ENCODE data around the gene NAALADL2.

Gene NAALADL2

DNA sequence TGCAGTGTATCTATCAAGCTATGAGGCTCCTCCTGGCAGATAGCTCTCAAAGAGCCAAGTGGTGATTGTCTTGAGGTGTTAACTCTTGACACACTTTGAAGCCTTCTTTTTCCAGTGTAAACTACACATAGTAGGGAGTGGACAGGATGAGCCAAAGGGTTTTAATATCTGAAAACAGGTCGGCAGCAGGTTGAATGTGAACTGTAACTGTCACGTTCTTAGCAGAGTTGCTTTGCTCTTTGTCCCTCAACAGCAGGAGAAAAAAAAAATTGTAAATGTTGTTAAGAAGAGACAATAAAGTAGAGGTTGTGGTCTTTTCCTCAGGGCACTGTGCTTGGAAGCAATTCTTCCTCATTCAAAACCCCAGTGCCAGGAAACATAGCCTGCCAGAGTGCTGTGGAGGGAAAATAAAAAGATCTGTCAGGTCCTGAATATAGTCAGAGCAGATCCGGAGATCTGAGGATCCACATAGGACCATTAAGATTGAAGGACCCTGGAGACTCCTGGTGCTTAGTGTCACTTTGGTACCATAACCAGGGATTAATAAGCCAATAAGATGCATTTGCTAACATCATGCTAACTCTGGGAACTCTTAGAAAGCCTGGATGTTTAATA lies 229.7 kb downstream of the NAALADL2 start:
- no peaks in the 10 kb centered on the region for H3K36me3 ChIP-seq (ENCODE audit: control insufficient read depth, insufficient read depth, low read length)
- H3K27me3 ChIP-seq (ENCODE audit: control insufficient read depth, insufficient read depth, low read length, poor library complexity, severe bottlenecking): no peaks in the 10 kb centered on the region
- H3K9me3 ChIP-seq (ENCODE audit: control insufficient read depth, low read length): no peaks in the 10 kb centered on the region
- no peak overlapping the region for H3K4me3 ChIP-seq (ENCODE audit: insufficient read depth, low read depth, low read length)
- WGBS, 2 experiments: 87 to 93% methylated on average over 3 of the region's 3 CpGs
- H3K27ac ChIP-seq (ENCODE audit: insufficient read depth, low read depth, low read length, poor library complexity, severe bottlenecking): no peak overlapping the region
- no peaks in the 10 kb centered on the region for H3K4me1 ChIP-seq (ENCODE audit: control insufficient read depth, insufficient read depth, low read length)

GRCh38 chr3:175091426-175092114 lies 232.4 kb downstream of the NAALADL2 start:
- WGBS, 2 experiments: 82 to 83% methylated on average over 1 to 3 of the region's 7 CpGs
- Histone ChIP-seq H3K4me3 (ENCODE audit: insufficient read depth, low read depth, low read length) (no peak overlapping the region), H3K36me3 (ENCODE audit: control insufficient read depth, insufficient read depth, low read length) (no peaks in the 10 kb centered on the region), H3K9me3 (ENCODE audit: control insufficient read depth, low read length) (no peaks in the 10 kb centered on the region), H3K27ac (ENCODE audit: insufficient read depth, low read depth, low read length, poor library complexity, severe bottlenecking) (no peak overlapping the region), H3K27me3 (ENCODE audit: control insufficient read depth, insufficient read depth, low read length, poor library complexity, severe bottlenecking) (no peaks in the 10 kb centered on the region), H3K4me1 (ENCODE audit: control insufficient read depth, insufficient read depth, low read length) (no peaks in the 10 kb centered on the region)

DNA sequence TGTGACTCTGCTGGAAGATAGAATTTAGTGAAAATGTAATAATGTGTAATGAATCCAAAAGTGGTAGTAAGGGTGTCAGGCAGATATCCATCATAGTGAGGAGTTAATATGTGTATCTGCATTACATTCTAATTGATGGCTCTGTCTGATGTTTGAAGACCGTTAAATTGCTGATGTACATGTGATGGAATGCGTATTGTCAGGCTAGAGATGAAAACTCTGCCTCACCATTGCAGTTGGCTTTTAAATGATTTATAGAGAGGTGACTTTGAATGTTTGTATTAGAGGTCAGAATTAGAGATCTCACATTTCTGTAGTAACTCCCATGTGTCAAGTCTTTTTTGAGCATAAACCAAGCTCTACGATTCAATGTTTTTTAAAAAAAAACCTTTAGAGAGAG lies 234.6 kb downstream of the NAALADL2 start:
- Histone ChIP-seq H3K9me3 (ENCODE audit: control insufficient read depth, low read length) (no peaks in the 10 kb centered on the region), H3K4me1 (ENCODE audit: control insufficient read depth, insufficient read depth, low read length) (no peaks in the 10 kb centered on the region), H3K27me3 (ENCODE audit: control insufficient read depth, insufficient read depth, low read length, poor library complexity, severe bottlenecking) (no peaks in the 10 kb centered on the region), H3K27ac (ENCODE audit: insufficient read depth, low read depth, low read length, poor library complexity, severe bottlenecking) (no peak overlapping the region), H3K36me3 (ENCODE audit: control insufficient read depth, insufficient read depth, low read length) (no peaks in the 10 kb centered on the region), H3K4me3 (ENCODE audit: insufficient read depth, low read depth, low read length) (no peak overlapping the region)
- 94% methylated on average over 3 of the region's 3 CpGs for WGBS, 2 experiments

DNA sequence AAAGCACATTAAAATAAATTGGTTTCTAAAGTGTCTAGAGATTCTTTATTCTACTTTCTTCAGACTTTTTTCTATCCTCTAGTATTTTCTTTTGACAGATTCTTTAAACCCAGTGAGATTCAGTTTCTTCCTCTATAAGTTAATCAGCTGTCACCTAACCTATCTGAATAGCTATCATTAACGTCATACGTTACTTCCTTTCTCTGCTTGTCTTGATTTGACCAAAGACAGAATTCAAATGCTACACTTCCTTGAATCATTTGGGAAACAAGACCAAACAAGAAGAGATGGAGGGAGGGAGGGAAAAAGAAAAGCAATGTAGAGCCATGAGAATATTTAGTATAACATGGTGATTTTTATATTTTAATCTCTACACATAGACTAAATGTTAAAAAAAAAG lies 235.2 kb downstream of the NAALADL2 start:
- Histone ChIP-seq H3K27ac (ENCODE audit: insufficient read depth, low read depth, low read length, poor library complexity, severe bottlenecking) (no peak overlapping the region), H3K9me3 (ENCODE audit: control insufficient read depth, low read length) (no peaks in the 10 kb centered on the region), H3K4me1 (ENCODE audit: control insufficient read depth, insufficient read depth, low read length) (no peaks in the 10 kb centered on the region), H3K36me3 (ENCODE audit: control insufficient read depth, insufficient read depth, low read length) (no peaks in the 10 kb centered on the region), H3K4me3 (ENCODE audit: insufficient read depth, low read depth, low read length) (no peak overlapping the region), H3K27me3 (ENCODE audit: control insufficient read depth, insufficient read depth, low read length, poor library complexity, severe bottlenecking) (no peaks in the 10 kb centered on the region)
- 92 to 97% methylated on average over 2 of the region's 2 CpGs for WGBS, 2 experiments

- 83 to 94% methylated on average over 1 of the region's 1 CpG for WGBS, 2 experiments
- no peaks in the 10 kb centered on the region for H3K9me3 ChIP-seq (ENCODE audit: control insufficient read depth, low read length)
- no peaks in the 10 kb centered on the region for H3K27me3 ChIP-seq (ENCODE audit: control insufficient read depth, insufficient read depth, low read length, poor library complexity, severe bottlenecking)
- no peaks in the 10 kb centered on the region for H3K4me1 ChIP-seq (ENCODE audit: control insufficient read depth, insufficient read depth, low read length)
- no peak overlapping the region for H3K27ac ChIP-seq (ENCODE audit: insufficient read depth, low read depth, low read length, poor library complexity, severe bottlenecking)
- no peaks in the 10 kb centered on the region for H3K36me3 ChIP-seq (ENCODE audit: control insufficient read depth, insufficient read depth, low read length)
- H3K4me3 ChIP-seq (ENCODE audit: insufficient read depth, low read depth, low read length): no peak overlapping the region
Observed at GRCh38 chr3:175098644-175099043, 239.5 kb downstream of the NAALADL2 start.

DNA sequence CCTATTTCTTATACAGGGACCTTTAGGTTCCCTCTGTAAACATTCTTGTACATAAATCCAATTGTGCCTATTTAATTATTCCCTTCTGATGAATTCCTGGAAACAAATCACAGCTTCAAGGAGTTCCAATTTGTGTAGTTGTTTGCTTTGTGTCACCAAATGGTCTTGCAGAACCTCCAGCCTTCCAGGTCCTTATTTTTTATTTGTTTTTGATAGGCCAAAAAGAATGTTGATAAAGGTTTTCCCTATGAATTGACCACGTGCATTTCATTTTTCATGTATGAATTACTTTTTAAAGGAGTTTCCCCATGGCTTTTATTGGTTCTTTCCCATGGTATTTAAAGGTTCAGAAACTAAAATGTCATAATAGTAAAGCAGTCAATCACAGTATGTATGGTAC lies 243.0 kb downstream of the NAALADL2 start:
- 70 to 83% methylated on average over 1 of the region's 1 CpG for WGBS, 2 experiments
- Histone ChIP-seq H3K36me3 (ENCODE audit: control insufficient read depth, insufficient read depth, low read length) (no peaks in the 10 kb centered on the region), H3K4me1 (ENCODE audit: control insufficient read depth, insufficient read depth, low read length) (no peaks in the 10 kb centered on the region), H3K27ac (ENCODE audit: insufficient read depth, low read depth, low read length, poor library complexity, severe bottlenecking) (no peak overlapping the region), H3K4me3 (ENCODE audit: insufficient read depth, low read depth, low read length) (no peak overlapping the region), H3K27me3 (ENCODE audit: control insufficient read depth, insufficient read depth, low read length, poor library complexity, severe bottlenecking) (no peaks in the 10 kb centered on the region), H3K9me3 (ENCODE audit: control insufficient read depth, low read length) (no peaks in the 10 kb centered on the region)

- Histone ChIP-seq H3K27ac (ENCODE audit: insufficient read depth, low read depth, low read length, poor library complexity, severe bottlenecking) (no peak overlapping the region), H3K9me3 (ENCODE audit: control insufficient read depth, low read length) (no peaks in the 10 kb centered on the region), H3K4me1 (ENCODE audit: control insufficient read depth, insufficient read depth, low read length) (no peaks in the 10 kb centered on the region), H3K27me3 (ENCODE audit: control insufficient read depth, insufficient read depth, low read length, poor library complexity, severe bottlenecking) (no peaks in the 10 kb centered on the region), H3K36me3 (ENCODE audit: control insufficient read depth, insufficient read depth, low read length) (no peaks in the 10 kb centered on the region), H3K4me3 (ENCODE audit: insufficient read depth, low read depth, low read length) (no peak overlapping the region)
Observed at GRCh38 chr3:175103298-175103697, 244.2 kb downstream of the NAALADL2 start.

- Histone ChIP-seq H3K4me1 (ENCODE audit: control insufficient read depth, insufficient read depth, low read length) (no peaks in the 10 kb centered on the region), H3K27ac (ENCODE audit: insufficient read depth, low read depth, low read length, poor library complexity, severe bottlenecking) (no peak overlapping the region), H3K36me3 (ENCODE audit: control insufficient read depth, insufficient read depth, low read length) (no peaks in the 10 kb centered on the region), H3K27me3 (ENCODE audit: control insufficient read depth, insufficient read depth, low read length, poor library complexity, severe bottlenecking) (no peaks in the 10 kb centered on the region), H3K9me3 (ENCODE audit: control insufficient read depth, low read length) (no peaks in the 10 kb centered on the region), H3K4me3 (ENCODE audit: insufficient read depth, low read depth, low read length) (no peak overlapping the region)
Observed at GRCh38 chr3:175105066-175105465, 245.9 kb downstream of the NAALADL2 start.

DNA sequence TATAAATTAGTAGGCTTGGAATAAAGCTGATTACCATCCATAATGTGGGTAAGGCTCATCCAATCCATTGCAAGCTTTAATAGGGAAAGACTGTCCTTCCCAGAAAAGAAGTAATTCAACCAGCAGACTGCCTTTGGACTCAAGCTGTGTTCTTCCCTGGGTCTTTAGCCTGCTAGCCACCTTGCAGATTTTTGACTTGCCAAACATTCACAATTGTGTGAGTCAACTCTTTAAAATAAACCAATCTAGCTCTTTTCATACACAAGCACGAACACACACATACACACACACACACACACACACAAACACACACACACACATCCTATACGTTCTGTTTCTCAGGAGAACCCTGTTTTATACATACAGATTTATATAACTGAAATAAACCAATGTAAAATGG lies 248.1 kb downstream of the NAALADL2 start:
- Histone ChIP-seq H3K4me3 (ENCODE audit: insufficient read depth, low read depth, low read length) (no peak overlapping the region), H3K4me1 (ENCODE audit: control insufficient read depth, insufficient read depth, low read length) (no peaks in the 10 kb centered on the region), H3K27me3 (ENCODE audit: control insufficient read depth, insufficient read depth, low read length, poor library complexity, severe bottlenecking) (no peaks in the 10 kb centered on the region), H3K36me3 (ENCODE audit: control insufficient read depth, insufficient read depth, low read length) (no peaks in the 10 kb centered on the region), H3K27ac (ENCODE audit: insufficient read depth, low read depth, low read length, poor library complexity, severe bottlenecking) (no peak overlapping the region), H3K9me3 (ENCODE audit: control insufficient read depth, low read length) (no peaks in the 10 kb centered on the region)
- 95 to 100% methylated on average over 1 of the region's 2 CpGs for WGBS, 2 experiments

- Histone ChIP-seq H3K27ac (ENCODE audit: insufficient read depth, low read depth, low read length, poor library complexity, severe bottlenecking) (no peak overlapping the region), H3K9me3 (ENCODE audit: control insufficient read depth, low read length) (no peaks in the 10 kb centered on the region), H3K27me3 (ENCODE audit: control insufficient read depth, insufficient read depth, low read length, poor library complexity, severe bottlenecking) (no peaks in the 10 kb centered on the region), H3K4me3 (ENCODE audit: insufficient read depth, low read depth, low read length) (no peak overlapping the region), H3K36me3 (ENCODE audit: control insufficient read depth, insufficient read depth, low read length) (no peaks in the 10 kb centered on the region), H3K4me1 (ENCODE audit: control insufficient read depth, insufficient read depth, low read length) (no peaks in the 10 kb centered on the region)
Observed at GRCh38 chr3:175107995-175108394, 248.9 kb downstream of the NAALADL2 start.
